GM19328 (cell line): Measurements from ENCODE around the gene ISM2.
A peak's percentile ranks its signal among the peaks of the same experiment; 100 is the strongest.
"Not testable (repeated sequence)": the region's sequence is repeated elsewhere in the genome, so short reads cannot be mapped to it uniquely, and the experiment has no call there.

Experiments
- ATAC-seq: cut with Tn5 transposase; IDR thresholded peaks from one replicate; pipeline ENCODE4 v1.9.1; 2021; ENCODE audit warnings: mild to moderate bottlenecking, moderate library complexity; ENCODE audit not compliant: unreplicated experiment

The ISM2 gene

GRCh38 chr14:77498120-77498979 lies at the start of gene ISM2:
ISM2 (minus strand) TSS chr14:77498816; CDS start chr14:77498793, 23 bp downstream.
- ATAC-seq: peak; percentile 62

- ATAC-seq: no peak
These were observed 49.0 kb upstream of the ISM2 start for GRCh38 chr14:77547512-77548180.

DNA sequence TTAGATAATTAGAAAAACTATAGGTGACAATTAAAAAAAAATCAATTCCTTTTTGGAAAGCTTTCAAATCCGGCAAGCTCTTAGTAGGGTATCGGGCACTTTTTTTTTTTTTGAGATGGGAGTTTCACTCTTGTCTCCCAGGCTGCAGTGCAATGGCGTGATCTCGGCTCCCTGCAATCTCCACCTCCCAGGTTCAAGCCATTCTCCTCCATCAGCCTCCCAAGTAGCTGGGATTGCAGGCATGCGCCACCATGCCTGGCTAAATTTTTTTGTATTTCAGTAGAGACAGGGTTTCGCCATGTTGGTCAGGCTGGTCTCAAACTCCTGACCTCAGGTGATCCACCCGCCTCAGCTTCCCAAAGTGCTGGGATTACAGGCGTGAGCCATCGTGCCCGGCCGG lies 46.6 kb upstream of the ISM2 start:
- ATAC-seq: not testable (repeated sequence)

DNA sequence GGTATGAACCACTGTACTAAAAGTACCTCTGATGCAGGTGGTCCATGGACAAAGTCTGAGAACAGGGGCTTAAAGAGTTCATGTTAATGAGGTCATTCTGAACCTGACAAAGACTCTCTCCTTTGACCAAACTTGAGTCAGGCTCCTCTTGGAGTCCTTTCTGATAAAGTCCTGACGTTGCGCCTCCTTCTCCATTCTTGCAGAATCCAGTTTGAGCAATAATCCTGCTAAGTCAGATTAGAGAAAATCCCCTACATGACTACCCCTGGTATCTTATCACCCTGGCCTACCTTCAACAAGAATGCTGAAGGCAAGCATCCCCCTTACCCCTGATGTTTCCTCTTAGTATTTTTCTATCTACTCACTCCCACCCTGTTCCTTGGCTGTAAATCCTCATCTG lies 46.0 kb upstream of the ISM2 start:
- ATAC-seq: no peak

DNA sequence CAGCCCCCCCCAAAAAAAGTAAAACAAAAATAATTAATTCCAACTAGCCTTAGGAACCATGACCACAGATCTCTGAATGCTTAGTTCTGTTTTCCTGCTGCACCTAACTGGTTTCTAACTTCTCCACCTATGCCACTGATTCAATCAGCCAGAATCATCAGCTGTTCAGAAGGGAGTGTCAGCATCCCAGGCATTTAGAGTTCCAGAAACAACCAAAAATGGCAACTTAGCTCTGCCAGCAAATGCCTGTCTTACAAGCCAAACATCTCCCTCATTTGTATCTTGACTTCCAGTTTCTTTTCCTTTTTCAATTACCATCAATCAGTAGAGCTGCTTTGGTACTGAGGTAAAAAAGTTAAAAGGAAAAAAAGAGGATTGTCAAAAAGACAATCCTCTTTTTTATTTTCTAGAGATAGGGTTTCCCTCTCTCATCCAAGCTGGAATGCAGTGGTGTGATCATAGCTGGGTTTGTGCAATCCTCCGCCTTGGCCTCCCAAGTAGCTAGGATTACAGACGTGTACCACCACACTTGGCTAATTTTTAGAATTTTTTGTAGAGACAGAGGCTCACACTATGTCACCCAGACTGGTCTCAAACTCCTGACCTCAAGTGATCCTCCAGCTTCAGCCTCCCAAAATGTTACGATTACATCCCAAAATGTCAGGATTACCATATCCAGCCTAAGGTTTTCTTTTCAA lies 45.2 kb upstream of the ISM2 start:
- no peak for ATAC-seq

GRCh38 chr14:77543240-77543551 lies 44.6 kb upstream of the ISM2 start:
- ATAC-seq: no peak

GRCh38 chr14:77542421-77543239 lies 44.0 kb upstream of the ISM2 start:
- ATAC-seq: no peak

DNA sequence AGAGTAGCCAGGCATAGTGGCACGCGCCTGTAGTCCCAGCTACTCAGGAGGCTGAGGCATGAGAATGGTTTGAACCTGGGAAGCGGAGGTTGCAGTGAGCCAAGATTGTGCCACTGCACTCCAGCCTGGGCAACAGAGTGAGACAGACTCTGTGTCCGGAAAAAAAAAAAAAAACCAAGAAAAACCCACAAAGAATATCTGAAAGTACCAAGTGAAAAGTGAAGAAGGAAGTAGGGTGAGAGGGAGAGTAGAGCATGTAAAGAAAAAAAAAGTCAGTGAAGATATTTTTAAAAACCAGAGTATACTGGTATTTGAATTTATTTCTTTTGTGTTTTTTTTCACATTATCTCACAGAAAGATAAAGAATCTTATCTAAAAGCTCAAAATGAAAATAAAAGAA lies 43.3 kb upstream of the ISM2 start:
- peak; percentile 56 for ATAC-seq

DNA sequence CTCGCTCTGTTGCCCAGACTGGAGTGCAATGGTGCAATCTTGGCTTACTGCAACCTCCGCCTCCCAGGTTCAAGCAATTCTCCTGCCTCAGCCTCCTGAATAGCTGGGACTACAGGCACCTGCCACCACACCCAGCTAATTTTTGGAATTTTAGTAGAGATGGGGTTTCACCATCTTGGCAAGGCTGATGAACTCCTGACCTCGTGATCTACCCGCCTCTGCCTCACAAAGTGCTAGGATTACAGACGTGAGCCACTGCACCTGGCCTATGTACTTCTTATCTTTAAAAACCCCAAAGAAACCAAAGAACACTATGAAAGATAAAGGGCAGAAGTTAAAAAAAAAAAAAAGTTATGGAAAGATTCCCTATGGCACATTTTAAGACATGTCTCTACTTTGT lies 38.3 kb upstream of the ISM2 start:
- not testable (repeated sequence) for ATAC-seq

- ATAC-seq: no peak
These were observed 32.5 kb upstream of the ISM2 start for GRCh38 chr14:77531071-77531470.

- no peak for ATAC-seq
These were observed 31.3 kb upstream of the ISM2 start for GRCh38 chr14:77529963-77530362.

DNA sequence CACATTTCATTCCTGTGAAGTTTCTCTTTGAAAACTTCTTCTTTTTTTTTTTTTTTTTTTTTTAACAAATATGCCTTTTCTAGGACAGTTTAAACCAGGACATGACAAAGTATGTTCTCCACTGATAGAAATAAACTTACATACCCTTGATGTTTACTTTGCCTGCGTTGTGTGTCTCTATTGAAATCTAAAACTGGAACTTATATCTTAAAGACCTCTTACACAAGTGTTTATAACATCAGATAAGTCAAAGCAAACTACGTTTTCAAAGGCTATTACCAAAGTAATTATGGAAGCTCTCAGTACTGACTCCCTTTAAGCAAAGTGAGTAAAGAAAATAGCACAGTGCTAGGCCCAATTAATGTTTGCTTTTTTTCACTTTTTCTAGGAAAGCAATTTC lies 30.6 kb upstream of the ISM2 start:
- ATAC-seq: no peak

DNA sequence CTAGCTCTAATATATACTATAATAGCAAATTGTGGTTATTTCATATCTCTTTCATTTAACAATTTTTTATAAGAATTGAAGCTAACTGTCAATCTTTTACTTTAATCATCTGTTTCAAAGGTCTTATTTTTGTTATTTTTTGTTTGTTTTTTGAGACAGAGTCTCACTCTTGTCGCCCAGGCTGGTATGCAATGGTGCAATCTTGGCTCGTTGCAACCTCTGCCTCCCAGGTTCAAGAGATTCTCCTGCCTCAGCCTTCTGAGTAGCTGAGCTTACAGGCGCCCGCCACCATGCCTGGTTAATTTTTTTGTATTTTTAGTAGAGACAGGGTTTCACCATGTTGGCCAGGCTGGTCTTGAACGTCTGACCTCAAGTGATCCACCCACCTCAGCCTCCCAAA lies 30.1 kb upstream of the ISM2 start:
- not testable (repeated sequence) for ATAC-seq

GRCh38 chr14:77526266-77526665 lies 27.6 kb upstream of the ISM2 start:
- no peak for ATAC-seq

- no peak for ATAC-seq
These were observed 25.9 kb upstream of the ISM2 start for GRCh38 chr14:77524536-77524935.

DNA sequence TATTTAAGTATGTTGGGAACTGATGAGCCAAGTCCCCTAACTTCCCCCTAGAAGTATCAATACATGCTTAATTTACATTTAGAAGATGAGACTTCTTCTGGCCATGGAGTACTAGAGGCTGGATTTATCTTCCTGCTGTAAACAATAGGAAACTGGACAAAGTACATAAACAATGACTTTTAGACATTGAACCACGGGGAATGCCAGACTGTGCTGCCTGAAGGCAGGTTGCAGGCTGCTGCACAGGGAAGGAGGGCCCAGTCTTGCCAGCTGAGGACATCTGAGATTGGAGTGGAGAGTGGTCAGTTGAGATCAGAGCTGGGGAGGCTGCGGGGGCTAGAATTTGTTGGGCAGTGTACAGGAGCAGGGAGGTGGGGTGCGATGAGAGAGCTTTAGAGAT lies 24.5 kb upstream of the ISM2 start:
- no peak for ATAC-seq

GRCh38 chr14:77520555-77520954 lies 21.9 kb upstream of the ISM2 start:
- no peak for ATAC-seq

DNA sequence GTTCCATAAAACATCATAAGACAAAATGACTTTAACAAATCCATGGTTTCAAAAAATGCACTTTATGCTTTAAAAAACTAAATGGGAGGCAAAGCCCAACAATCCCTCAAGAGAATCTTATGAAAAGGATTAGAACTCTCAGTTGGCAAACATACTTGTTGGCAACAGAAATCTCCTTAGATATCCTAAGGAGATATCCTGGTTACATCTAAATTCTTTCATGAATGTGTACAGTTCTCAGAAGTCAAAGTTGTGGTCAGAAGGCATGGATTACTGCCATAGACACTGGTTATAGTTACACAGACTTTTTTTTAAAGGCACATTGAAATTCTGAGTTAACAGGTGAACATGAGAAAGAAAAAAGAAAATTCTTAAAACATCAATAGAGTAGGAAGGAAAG lies 17.5 kb upstream of the ISM2 start:
- no peak for ATAC-seq

GRCh38 chr14:77511486-77512162 lies 13.0 kb upstream of the ISM2 start:
- ATAC-seq: no peak

DNA sequence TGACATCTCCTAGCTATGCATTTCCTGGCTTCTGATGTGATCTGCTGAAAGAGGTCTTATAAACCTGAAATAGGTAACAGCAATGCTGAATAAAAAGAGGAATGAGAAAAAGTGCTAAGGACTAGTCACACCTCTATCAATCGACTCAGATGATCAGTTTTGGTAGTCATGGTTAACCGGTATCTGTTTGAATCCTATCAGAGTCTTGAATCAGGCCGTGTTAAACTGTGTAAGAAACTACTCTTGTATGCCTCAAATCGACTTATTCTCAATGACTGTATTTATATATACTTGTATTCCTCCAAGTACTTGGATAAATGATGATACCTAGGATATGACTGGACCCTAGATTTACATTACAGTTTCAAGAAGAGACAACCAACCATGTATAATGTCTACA lies 10.8 kb upstream of the ISM2 start:
- ATAC-seq: no peak

- no peak for ATAC-seq
These were observed 10.3 kb upstream of the ISM2 start for GRCh38 chr14:77508876-77509275.
